A549 treated with GW870086 at 1 μM for 4 hours (cell line): ENCODE data around the gene ARL4D. TPM values are rescaled to one million over a fixed set of nuclear protein-coding genes. Genes with fewer than 3 reads are reported as not detected.

Experiments used
- total RNA-seq: library from RNA; stranded (reverse); fragments of 200-300 nt; extraction: Qiagen RNA extraction; gene quantifications from 5 replicates; pipeline ENCODE4 v1.2.3, GENCODE V29; 2022; ENCODE audit warnings: low read depth

Gene ARL4D
- 25.3 to 36.6 TPM (median 30.2 TPM) in 5 replicates for total RNA-seq

GRCh38 chr17:43398724-43399595 is at the start of gene ARL4D:
TSS of gene ARL4D (plus strand) at chr17:43398993. CDS start at chr17:43399733, 740 bp downstream.

Other genes with a start within 250 kb of the ARL4D start
- 29.1 to 41.6 TPM (median 39.5 TPM) in 5 replicates for gene NBR1, start 227.8 kb upstream of the ARL4D start, total RNA-seq
- 0.77 to 1.5 TPM (median 0.94 TPM) in 5 replicates for gene TMEM106A, start 187.1 kb upstream of the ARL4D start, total RNA-seq
- gene CCDC200, start 170.4 kb upstream of the ARL4D start, total RNA-seq, result not detected in 5 replicates
- gene RNU2-1, start 165.0 kb upstream of the ARL4D start, total RNA-seq, result not detected in 5 replicates
- gene DHX8, start 85.0 kb downstream of the ARL4D start, total RNA-seq, result 39.4 to 45.8 TPM (median 42.1 TPM) in 5 replicates
- 50.0 to 61.0 TPM (median 58.0 TPM) in 5 replicates for gene ETV4, start 147.3 kb downstream of the ARL4D start, total RNA-seq